Gastroesophageal sphincter (tissue), 4 donors: ENCODE results near the gene PREB. TPM values are rescaled to one million over a fixed set of nuclear protein-coding genes. Genes with fewer than 3 reads are reported as not detected.

ENCODE experiments used
- ATAC-seq: fragments of 150-250 bp; one replicate; pipeline ENCODE4 v1.9.1; 2016; ENCODE audit warnings: mild to moderate bottlenecking, moderate library complexity
- H3K27ac ChIP-seq, 4 donors: fragments of 200-600 bp; sonication (generic) in 3 of 4; 1 replicate in 3 of 4; 2 replicates in 1 of 4; pipeline ENCODE4 v1.5.1; 2016 to 2019
- H3K27me3 ChIP-seq: fragments of 200-600 bp; sonication (generic); one replicate; pipeline ENCODE4 v1.5.1; 2019
- H3K36me3 ChIP-seq, 2 donors: fragments of 200-600 bp; sonication (generic); one replicate each; pipeline ENCODE4 v1.5.1; 2019; ENCODE audit warnings: control low read depth in 1 of 2
- H3K4me1 ChIP-seq, 3 donors: fragments of 200-600 bp; sonication (generic); 1 replicate in 2 of 3; 2 replicates in 1 of 3; pipeline ENCODE4 v1.5.1; 2016 to 2019; ENCODE audit warnings: control low read depth in 2 of 3
- H3K4me3 ChIP-seq, 2 donors: fragments of 200-600 bp; sonication (generic); one replicate each; pipeline ENCODE4 v1.5.1; 2019; ENCODE audit warnings: mild to moderate bottlenecking in 1 of 2, moderate library complexity in 1 of 2
- H3K9me3 ChIP-seq, 3 donors: fragments of 200-600 bp; sonication (generic); one replicate each; pipeline ENCODE4 v1.5.1; 2017 to 2019; ENCODE audit warnings: control low read depth in 2 of 3
- CTCF ChIP-seq, 4 experiments: fragments of 200-600 bp in 2 of 4; fragments of 450-650 bp in 2 of 4; sonication (generic) in 1 of 4; IDR thresholded peaks; one replicate each; pipeline ENCODE4 v1.5.1; 2017 to 2019; ENCODE audit warnings: antibody characterized with exemption in 4 of 4, mild to moderate bottlenecking in 2 of 4, moderate library complexity in 2 of 4
- EP300 ChIP-seq: sonication (generic); formaldehyde crosslinking; IDR thresholded peaks from one replicate; pipeline ENCODE4 v1.6.1; 2017; ENCODE audit warnings: antibody characterized with exemption, mild to moderate bottlenecking
- POLR2A ChIP-seq, 2 donors: fragments of 450-650 bp; IDR thresholded peaks; one replicate each; pipeline ENCODE4 v1.6.1; 2017; ENCODE audit warnings: antibody characterized with exemption in 2 of 2, mild to moderate bottlenecking in 2 of 2, moderate library complexity in 1 of 2
- POLR2AphosphoS5 ChIP-seq: sonication (generic); formaldehyde crosslinking; IDR thresholded peaks from one replicate; pipeline ENCODE4 v1.6.1; 2017; ENCODE audit warnings: antibody characterized with exemption
- WGBS, 2 donors: methylation state at CpG; one replicate each; pipeline ENCODE4 v1.1.5; 2018; ENCODE audit warnings: low coverage in 1 of 2; 5-methylcytosine and 5-hydroxymethylcytosine counted together
- total RNA-seq, 4 donors: library from RNA; depleted of rRNA; stranded (reverse); fragments of >200 nt; gene quantifications; one replicate each; pipeline ENCODE4 v1.1.0, GENCODE V29; 2016

The PREB gene
- 10 to 100 TPM; 47.0 to 83.9 (median 50.8) TPM for total RNA-seq

GRCh38 chr2:27133905-27134780, at the start of gene PREB:
Gene PREB (minus strand): TSS chr2:27134636. CDS start chr2:27134421, 215 bp downstream.
- Histone ChIP-seq H3K9me3 (no peaks in the 10 kb centered on the region), H3K4me1 (peaks cover 5 to 30% (median 14%) of the 10 kb centered on the region in 3 donors), H3K27ac (peak within 1 kb of the TSS; percentile 76 to 95 (median 91)), H3K27me3 (no peaks in the 10 kb centered on the region), H3K4me3 (peak within 1 kb of the TSS; percentile 82 to 97), H3K36me3 (peaks cover 0 to 39% of the 10 kb centered on the region in 2 donors)
- WGBS, 2 donors = 0% methylated on average over 1 of the region's 86 CpGs; no CpG with 5 or more reads in 1 of the 2 donors
- ATAC-seq = peak; percentile 96
- TF ChIP-seq POLR2A (IDR thresholded peaks at IDR 0.05) (peak; percentile 87 to 90), EP300 (no peak), POLR2AphosphoS5 (peak; percentile 92)

GRCh38 chr2:27184115-27184514, 49.7 kb upstream of the PREB start:
- no peaks in the 10 kb centered on the region for H3K9me3 ChIP-seq
- H3K27ac ChIP-seq = peak overlapping the region in 2 of 4 donors; percentile 59 to 70
- H3K4me3 ChIP-seq = no peak overlapping the region
- H3K27me3 ChIP-seq = peaks cover 21% of the 10 kb centered on the region
- no peak for ATAC-seq
- H3K36me3 ChIP-seq = no peaks in the 10 kb centered on the region
- TF ChIP-seq POLR2A (IDR thresholded peaks at IDR 0.05) (no peak), EP300 (no peak), CTCF (IDR thresholded peaks at IDR 0.05) (no peak), POLR2AphosphoS5 (no peak)
- WGBS, 2 donors = 68 to 71% methylated on average over 3 to 4 of the region's 4 CpGs
- peaks cover 0 to 14% (median 0%) of the 10 kb centered on the region in 3 donors for H3K4me1 ChIP-seq

- no peaks in the 10 kb centered on the region for H3K9me3 ChIP-seq
- no peak for ATAC-seq
- peaks cover 0 to 14% (median 0%) of the 10 kb centered on the region in 3 donors for H3K4me1 ChIP-seq
- H3K36me3 ChIP-seq = no peaks in the 10 kb centered on the region
- 59 to 80% methylated on average over 3 to 4 of the region's 4 CpGs for WGBS, 2 donors
- H3K27me3 ChIP-seq = peaks cover 28% of the 10 kb centered on the region
- no peak overlapping the region for H3K27ac ChIP-seq
- H3K4me3 ChIP-seq = no peak overlapping the region
- TF ChIP-seq POLR2A (IDR thresholded peaks at IDR 0.05) = no peak
- no peak for TF ChIP-seq EP300
- no peak for TF ChIP-seq CTCF (IDR thresholded peaks at IDR 0.05)
- TF ChIP-seq POLR2AphosphoS5 = no peak
Measured at GRCh38 chr2:27182346-27182745, 47.9 kb upstream of the PREB start.

- Histone ChIP-seq H3K27me3 (peaks cover 45% of the 10 kb centered on the region), H3K9me3 (no peaks in the 10 kb centered on the region), H3K4me1 (no peaks in the 10 kb centered on the region), H3K4me3 (no peak overlapping the region), H3K27ac (no peak overlapping the region), H3K36me3 (no peaks in the 10 kb centered on the region)
- 63 to 67% methylated on average over 1 to 3 of the region's 3 CpGs for WGBS, 2 donors
- TF ChIP-seq EP300 = no peak
- TF ChIP-seq POLR2A (IDR thresholded peaks at IDR 0.05) = no peak
- no peak for ATAC-seq
Measured at GRCh38 chr2:27179344-27180000, 45.0 kb upstream of the PREB start.

- ATAC-seq = no peak
- TF ChIP-seq POLR2A (IDR thresholded peaks at IDR 0.05) (no peak), EP300 (no peak), CTCF (IDR thresholded peaks at IDR 0.05) (no peak), POLR2AphosphoS5 (no peak)
- Histone ChIP-seq H3K27me3 (peaks cover 45% of the 10 kb centered on the region), H3K9me3 (no peaks in the 10 kb centered on the region), H3K4me1 (no peaks in the 10 kb centered on the region), H3K27ac (no peak overlapping the region), H3K36me3 (no peaks in the 10 kb centered on the region), H3K4me3 (no peak overlapping the region)
- WGBS, 2 donors = 83 to 94% methylated on average over 3 of the region's 3 CpGs
Measured at GRCh38 chr2:27178469-27178868, 44.0 kb upstream of the PREB start.
